ENCODE data around the gene DENND4A. TPM values are rescaled to one million over a fixed set of nuclear protein-coding genes. Genes with fewer than 3 reads are reported as not detected.
"Not testable (repeated sequence)": the region's sequence is repeated elsewhere in the genome, so short reads cannot be mapped to it uniquely, and the experiment has no call there.

The DENND4A gene
- polyA plus RNA-seq, 1 of the 3 experiments (the other 2 are of a cell fraction), result 2.5 TPM

DNA sequence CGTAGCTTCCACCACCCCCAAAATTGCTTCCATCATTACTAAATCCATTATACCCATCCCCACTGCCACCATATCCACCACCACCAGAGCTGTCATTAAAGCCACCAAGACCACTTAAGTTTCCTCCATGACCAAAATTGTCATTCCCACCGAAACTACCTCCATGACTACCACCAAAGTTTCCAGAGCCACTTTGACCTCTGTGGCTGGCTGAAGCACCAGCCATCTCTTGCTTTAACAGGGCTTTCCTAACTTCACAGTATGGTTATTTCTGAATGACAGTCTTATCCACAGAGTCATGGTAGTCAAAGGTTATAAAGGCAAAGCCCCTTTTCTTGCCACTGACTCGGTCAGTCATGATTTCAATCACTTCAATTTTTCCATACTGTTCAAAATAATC is 24.3 kb upstream of the DENND4A start (continued):
- TF ChIP-seq, protein P1, sequence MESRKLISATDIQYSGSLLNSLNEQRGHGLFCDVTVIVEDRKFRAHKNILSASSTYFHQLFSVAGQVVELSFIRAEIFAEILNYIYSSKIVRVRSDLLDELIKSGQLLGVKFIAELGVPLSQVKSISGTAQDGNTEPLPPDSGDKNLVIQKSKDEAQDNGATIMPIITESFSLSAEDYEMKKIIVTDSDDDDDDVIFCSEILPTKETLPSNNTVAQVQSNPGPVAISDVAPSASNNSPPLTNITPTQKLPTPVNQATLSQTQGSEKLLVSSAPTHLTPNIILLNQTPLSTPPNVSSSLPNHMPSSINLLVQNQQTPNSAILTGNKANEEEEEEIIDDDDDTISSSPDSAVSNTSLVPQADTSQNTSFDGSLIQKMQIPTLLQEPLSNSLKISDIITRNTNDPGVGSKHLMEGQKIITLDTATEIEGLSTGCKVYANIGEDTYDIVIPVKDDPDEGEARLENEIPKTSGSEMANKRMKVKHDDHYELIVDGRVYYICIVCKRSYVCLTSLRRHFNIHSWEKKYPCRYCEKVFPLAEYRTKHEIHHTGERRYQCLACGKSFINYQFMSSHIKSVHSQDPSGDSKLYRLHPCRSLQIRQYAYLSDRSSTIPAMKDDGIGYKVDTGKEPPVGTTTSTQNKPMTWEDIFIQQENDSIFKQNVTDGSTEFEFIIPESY (IDR thresholded peaks at IDR 0.05; ENCODE audit: borderline replicate concordance, low read depth), result no peak

DNA sequence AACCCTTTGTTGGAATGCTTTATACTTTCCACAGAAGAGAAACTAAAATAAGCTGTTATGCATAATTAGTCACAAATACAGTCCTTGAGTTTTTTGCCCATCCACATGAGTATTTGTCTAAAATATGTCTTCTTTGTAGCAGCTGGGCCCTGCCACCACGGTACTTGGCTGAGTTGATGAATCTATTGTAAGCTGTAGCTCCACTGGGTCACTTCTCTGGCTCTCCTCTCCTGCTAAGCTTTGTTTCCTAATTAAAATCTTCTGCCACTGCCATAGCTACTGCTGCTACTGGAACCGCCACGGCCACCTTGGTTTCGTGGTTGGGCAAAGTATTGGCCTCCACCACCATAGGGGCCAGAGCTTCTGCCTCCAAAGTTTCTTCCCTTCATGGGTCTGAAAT is 23.9 kb upstream of the DENND4A start:
- not testable (repeated sequence) for H3K36me3 ChIP-seq (replicated peaks in 1 of 2; ENCODE audit: control insufficient read depth in 1 of 2, insufficient read depth in 2 of 2, low read length in 1 of 2); H3K9me2 ChIP-seq; H3F3A ChIP-seq (replicated peaks; ENCODE audit: insufficient read depth); H3K4me1 ChIP-seq (ENCODE audit: control insufficient read depth in 1 of 2, insufficient read depth in 2 of 2, low read depth in 1 of 2, low read length in 1 of 2); H3K9ac ChIP-seq; H3K4me3 ChIP-seq (ENCODE audit: low read depth in 2 of 2, low read length in 1 of 2); H3K79me2 ChIP-seq (ENCODE audit: insufficient read depth); DNase-seq; H2AFZ ChIP-seq (ENCODE audit: low read depth); H3K9me3 ChIP-seq; H3K4me2 ChIP-seq; H4K20me1 ChIP-seq (ENCODE audit: insufficient read depth); H3K27me3 ChIP-seq (ENCODE audit: insufficient read depth); H3K27ac ChIP-seq (ENCODE audit: low read depth in 2 of 2, low read length in 1 of 2)
- ChIA-PET CTCF (interaction anchor here (0.6 to 1.3 kb wide), 2 partner anchors 8 to 13 kb away, joined by 4 to 6 read pairs; no protein-coding TSS in a partner anchor), POLR2A (interaction anchor here (0.6 kb wide), 1 partner anchor 153 kb away, joined by 6 read pairs; no protein-coding TSS in a partner anchor)
- 75% methylated on average over 4 of the region's 4 CpGs for WGBS (ENCODE audit: low lambda C conversion rate)

DNA sequence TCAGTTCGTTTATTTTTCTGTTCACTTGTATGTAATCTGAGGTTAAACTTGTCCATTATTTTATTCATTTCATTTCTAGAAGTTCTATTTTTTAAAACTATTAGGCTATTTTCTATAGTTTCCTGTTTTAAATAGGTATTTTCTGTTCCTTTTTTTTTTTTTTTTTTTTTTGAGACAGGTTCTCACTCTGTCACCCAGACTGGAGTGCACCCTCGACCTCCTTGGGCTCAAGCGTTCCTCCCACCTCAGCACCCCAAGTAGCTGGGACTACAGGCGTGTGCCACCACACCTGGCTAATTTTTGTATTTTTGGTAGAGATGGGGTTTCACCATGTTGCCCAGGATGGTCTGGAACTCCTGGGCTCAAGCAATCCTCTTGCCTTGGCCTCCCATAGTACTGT is 22.2 kb upstream of the DENND4A start:
- H3K9me2 ChIP-seq; H3K27ac ChIP-seq (ENCODE audit: low read depth in 2 of 2, low read length in 1 of 2); H2AFZ ChIP-seq (ENCODE audit: low read depth); H4K20me1 ChIP-seq (ENCODE audit: insufficient read depth); H3K4me1 ChIP-seq (ENCODE audit: control insufficient read depth in 1 of 2, insufficient read depth in 2 of 2, low read depth in 1 of 2, low read length in 1 of 2); H3K9ac ChIP-seq; H3K27me3 ChIP-seq (ENCODE audit: insufficient read depth); H3K4me2 ChIP-seq; POLR2A ChIA-PET; H3K9me3 ChIP-seq; H3K36me3 ChIP-seq (replicated peaks in 1 of 2; ENCODE audit: control insufficient read depth in 1 of 2, insufficient read depth in 2 of 2, low read length in 1 of 2); H3K4me3 ChIP-seq (ENCODE audit: low read depth in 2 of 2, low read length in 1 of 2); H3K79me2 ChIP-seq (ENCODE audit: insufficient read depth); H3F3A ChIP-seq (replicated peaks; ENCODE audit: insufficient read depth); DNase-seq: not testable (repeated sequence)
- CTCF ChIA-PET, result interaction anchor here (1.0 to 2.0 kb wide), 2 partner anchors 10 kb away, joined by 4 to 14 read pairs; no protein-coding TSS in a partner anchor
- WGBS (ENCODE audit: low lambda C conversion rate), result 61% methylated on average over 4 of the region's 4 CpGs

DNA sequence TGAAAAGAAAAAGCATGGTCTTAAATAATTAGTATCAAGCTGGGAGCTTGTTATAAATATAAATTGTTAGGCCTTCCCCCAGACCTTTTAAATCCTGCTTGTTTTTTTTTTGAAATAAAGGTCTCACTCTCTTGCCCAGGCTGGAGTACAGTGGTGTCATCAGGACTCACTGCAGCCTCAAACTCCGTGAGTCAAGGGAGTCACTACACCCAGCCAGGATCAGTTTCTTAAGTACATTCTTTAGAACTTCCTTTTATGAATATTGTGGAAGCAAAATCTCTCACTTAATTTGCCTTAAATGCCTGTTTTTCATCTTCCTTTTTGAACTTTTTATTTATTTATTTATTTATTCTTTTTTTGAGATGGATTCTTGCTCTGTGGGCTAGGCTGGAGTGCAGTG is 20.8 kb upstream of the DENND4A start:
- H3K79me2 ChIP-seq (ENCODE audit: insufficient read depth), result no peaks in the 10 kb centered on the region
- no peaks in the 10 kb centered on the region for H3K36me3 ChIP-seq (replicated peaks in 1 of 2; ENCODE audit: control insufficient read depth in 1 of 2, insufficient read depth in 2 of 2, low read length in 1 of 2)
- no peaks in the 10 kb centered on the region for H4K20me1 ChIP-seq (ENCODE audit: insufficient read depth)
- H3K27ac ChIP-seq (ENCODE audit: low read depth in 2 of 2, low read length in 1 of 2), result no peak overlapping the region
- H3K9me2 ChIP-seq, result no peaks in the 10 kb centered on the region
- H3K4me1 ChIP-seq (ENCODE audit: control insufficient read depth in 1 of 2, insufficient read depth in 2 of 2, low read depth in 1 of 2, low read length in 1 of 2), result no peaks in the 10 kb centered on the region
- DNase-seq, result no peak
- H3K9me3 ChIP-seq, result peaks cover 3% of the 10 kb centered on the region; the same call in 1 of the 2 replicates
- ChIA-PET POLR2A (no interaction called here), CTCF (interaction anchor here (1.1 to 2.0 kb wide), 2 partner anchors 11 to 175 kb away, joined by 4 to 14 read pairs; no protein-coding TSS in a partner anchor)
- no peaks in the 10 kb centered on the region for H3F3A ChIP-seq (replicated peaks; ENCODE audit: insufficient read depth)
- no peak overlapping the region for H3K4me2 ChIP-seq
- H3K4me3 ChIP-seq (ENCODE audit: low read depth in 2 of 2, low read length in 1 of 2), result no peak overlapping the region
- no peaks in the 10 kb centered on the region for H3K27me3 ChIP-seq (ENCODE audit: insufficient read depth)
- H3K9ac ChIP-seq, result no peak overlapping the region
- no peak for TF ChIP-seq POLR2AphosphoS5 (IDR thresholded peaks at IDR 0.05; ENCODE audit: low read depth, low read length)
- TF ChIP-seq FOSL2 (IDR thresholded peaks at IDR 0.05; ENCODE audit: borderline replicate concordance, low read depth), result no peak
- no peak for TF ChIP-seq EZH2phosphoT487 (IDR thresholded peaks at IDR 0.05; ENCODE audit: borderline replicate concordance, low read depth)
- TF ChIP-seq, protein P2, sequence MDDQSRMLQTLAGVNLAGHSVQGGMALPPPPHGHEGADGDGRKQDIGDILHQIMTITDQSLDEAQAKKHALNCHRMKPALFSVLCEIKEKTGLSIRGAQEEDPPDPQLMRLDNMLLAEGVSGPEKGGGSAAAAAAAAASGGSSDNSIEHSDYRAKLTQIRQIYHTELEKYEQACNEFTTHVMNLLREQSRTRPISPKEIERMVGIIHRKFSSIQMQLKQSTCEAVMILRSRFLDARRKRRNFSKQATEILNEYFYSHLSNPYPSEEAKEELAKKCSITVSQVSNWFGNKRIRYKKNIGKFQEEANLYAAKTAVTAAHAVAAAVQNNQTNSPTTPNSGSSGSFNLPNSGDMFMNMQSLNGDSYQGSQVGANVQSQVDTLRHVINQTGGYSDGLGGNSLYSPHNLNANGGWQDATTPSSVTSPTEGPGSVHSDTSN (IDR thresholded peaks at IDR 0.05), result no peak
- no peak for TF ChIP-seq FOXM1 (IDR thresholded peaks at IDR 0.05; ENCODE audit: low read depth)
- TF ChIP-seq, protein P3, sequence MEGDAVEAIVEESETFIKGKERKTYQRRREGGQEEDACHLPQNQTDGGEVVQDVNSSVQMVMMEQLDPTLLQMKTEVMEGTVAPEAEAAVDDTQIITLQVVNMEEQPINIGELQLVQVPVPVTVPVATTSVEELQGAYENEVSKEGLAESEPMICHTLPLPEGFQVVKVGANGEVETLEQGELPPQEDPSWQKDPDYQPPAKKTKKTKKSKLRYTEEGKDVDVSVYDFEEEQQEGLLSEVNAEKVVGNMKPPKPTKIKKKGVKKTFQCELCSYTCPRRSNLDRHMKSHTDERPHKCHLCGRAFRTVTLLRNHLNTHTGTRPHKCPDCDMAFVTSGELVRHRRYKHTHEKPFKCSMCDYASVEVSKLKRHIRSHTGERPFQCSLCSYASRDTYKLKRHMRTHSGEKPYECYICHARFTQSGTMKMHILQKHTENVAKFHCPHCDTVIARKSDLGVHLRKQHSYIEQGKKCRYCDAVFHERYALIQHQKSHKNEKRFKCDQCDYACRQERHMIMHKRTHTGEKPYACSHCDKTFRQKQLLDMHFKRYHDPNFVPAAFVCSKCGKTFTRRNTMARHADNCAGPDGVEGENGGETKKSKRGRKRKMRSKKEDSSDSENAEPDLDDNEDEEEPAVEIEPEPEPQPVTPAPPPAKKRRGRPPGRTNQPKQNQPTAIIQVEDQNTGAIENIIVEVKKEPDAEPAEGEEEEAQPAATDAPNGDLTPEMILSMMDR (IDR thresholded peaks at IDR 0.05), result no peak
- no peak for TF ChIP-seq YY1 (IDR thresholded peaks at IDR 0.05; ENCODE audit: low read depth)
- TF ChIP-seq CHD2 (IDR thresholded peaks at IDR 0.05; ENCODE audit: low read length, partially characterized antibody), result no peak
- no peak for TF ChIP-seq NFIC (IDR thresholded peaks at IDR 0.05; ENCODE audit: borderline replicate concordance)
- no peak for TF ChIP-seq SIN3A (IDR thresholded peaks at IDR 0.05; ENCODE audit: borderline replicate concordance, low read depth, low read length)
- TF ChIP-seq JUND (IDR thresholded peaks at IDR 0.05), result no peak
- no peak for TF ChIP-seq TCF12 (IDR thresholded peaks at IDR 0.05)
- WGBS (ENCODE audit: low lambda C conversion rate), result 67% methylated on average over 1 of the region's 1 CpG
- H2AFZ ChIP-seq (ENCODE audit: low read depth), result no peak overlapping the region
